ENCODE results near the gene DSCAM. TPM values are rescaled to one million over a fixed set of nuclear protein-coding genes. Genes with fewer than 3 reads are reported as not detected.

DSCAM gene
- total RNA-seq, 1 experiment from 2014 or later = not detected

GRCh38 chr21:39984286-39984991 lies 862.5 kb downstream of the DSCAM start:
- in situ Hi-C loops (cut with HindIII; ENCODE audit: low pct_unique_long_range_greater_than_20kb, low sequenced_read_pairs) = no loop called here
- DNase-seq (ENCODE audit: low read depth, low spot score) = no peak

- DNase-seq (ENCODE audit: low read depth, low spot score) = no peak
- in situ Hi-C loops (cut with HindIII; ENCODE audit: low pct_unique_long_range_greater_than_20kb, low sequenced_read_pairs) = no loop called here
Observed at GRCh38 chr21:39980241-39980820, 866.6 kb downstream of the DSCAM start.

GRCh38 chr21:39979321-39979720 lies 867.6 kb downstream of the DSCAM start:
- no peak for DNase-seq (ENCODE audit: low read depth, low spot score)
- in situ Hi-C loops (cut with HindIII; ENCODE audit: low pct_unique_long_range_greater_than_20kb, low sequenced_read_pairs) = no loop called here

- in situ Hi-C loops (cut with HindIII; ENCODE audit: low pct_unique_long_range_greater_than_20kb, low sequenced_read_pairs) = no loop called here
- DNase-seq (ENCODE audit: low read depth, low spot score) = no peak
Observed at GRCh38 chr21:39976800-39977199, 870.2 kb downstream of the DSCAM start.

- no peak for DNase-seq (ENCODE audit: low read depth, low spot score)
- in situ Hi-C loops (cut with HindIII; ENCODE audit: low pct_unique_long_range_greater_than_20kb, low sequenced_read_pairs) = no loop called here
Observed at GRCh38 chr21:39972976-39973770, 873.8 kb downstream of the DSCAM start.

GRCh38 chr21:39972471-39972870 lies 874.5 kb downstream of the DSCAM start:
- in situ Hi-C loops (cut with HindIII; ENCODE audit: low pct_unique_long_range_greater_than_20kb, low sequenced_read_pairs) = no loop called here
- DNase-seq (ENCODE audit: low read depth, low spot score) = no peak

- DNase-seq (ENCODE audit: low read depth, low spot score) = no peak
- in situ Hi-C loops (cut with HindIII; ENCODE audit: low pct_unique_long_range_greater_than_20kb, low sequenced_read_pairs) = no loop called here
Observed at GRCh38 chr21:39971956-39972355, 875.0 kb downstream of the DSCAM start.

- no peak for DNase-seq (ENCODE audit: low read depth, low spot score)
- in situ Hi-C loops (cut with HindIII; ENCODE audit: low pct_unique_long_range_greater_than_20kb, low sequenced_read_pairs) = no loop called here
Observed at GRCh38 chr21:39969691-39970364, 877.1 kb downstream of the DSCAM start.

- DNase-seq (ENCODE audit: low read depth, low spot score) = no peak
- in situ Hi-C loops (cut with HindIII; ENCODE audit: low pct_unique_long_range_greater_than_20kb, low sequenced_read_pairs) = no loop called here
Observed at GRCh38 chr21:39968010-39968409, 878.9 kb downstream of the DSCAM start.

- no peak for DNase-seq (ENCODE audit: low read depth, low spot score)
- in situ Hi-C loops (cut with HindIII; ENCODE audit: low pct_unique_long_range_greater_than_20kb, low sequenced_read_pairs) = no loop called here
Observed at GRCh38 chr21:39966786-39967185, 880.2 kb downstream of the DSCAM start.

- in situ Hi-C loops (cut with HindIII; ENCODE audit: low pct_unique_long_range_greater_than_20kb, low sequenced_read_pairs) = no loop called here
- DNase-seq (ENCODE audit: low read depth, low spot score) = no peak
Observed at GRCh38 chr21:39965026-39965425, 881.9 kb downstream of the DSCAM start.

GRCh38 chr21:39961251-39961650 lies 885.7 kb downstream of the DSCAM start:
- no peak for DNase-seq (ENCODE audit: low read depth, low spot score)
- in situ Hi-C loops (cut with HindIII; ENCODE audit: low pct_unique_long_range_greater_than_20kb, low sequenced_read_pairs) = no loop called here

Small RNAs within 50 kb of the gene (small RNA-seq; reads per million reads assigned to genes)
- gene MIR4760 (0 reads per million in 2 experiments), gene RF00432 (0 reads per million in 2 experiments)

All from SK-MEL-5 (cell line).